ENCODE measurements around the gene SH3BP1. TPM values are rescaled to one million over a fixed set of nuclear protein-coding genes. Genes with fewer than 3 reads are reported as not detected.

Gene SH3BP1
- total and polyA plus RNA-seq, 2 of the 4 experiments (the other 2 are of a cell fraction) = 8.8 to 33.3 TPM

DNA sequence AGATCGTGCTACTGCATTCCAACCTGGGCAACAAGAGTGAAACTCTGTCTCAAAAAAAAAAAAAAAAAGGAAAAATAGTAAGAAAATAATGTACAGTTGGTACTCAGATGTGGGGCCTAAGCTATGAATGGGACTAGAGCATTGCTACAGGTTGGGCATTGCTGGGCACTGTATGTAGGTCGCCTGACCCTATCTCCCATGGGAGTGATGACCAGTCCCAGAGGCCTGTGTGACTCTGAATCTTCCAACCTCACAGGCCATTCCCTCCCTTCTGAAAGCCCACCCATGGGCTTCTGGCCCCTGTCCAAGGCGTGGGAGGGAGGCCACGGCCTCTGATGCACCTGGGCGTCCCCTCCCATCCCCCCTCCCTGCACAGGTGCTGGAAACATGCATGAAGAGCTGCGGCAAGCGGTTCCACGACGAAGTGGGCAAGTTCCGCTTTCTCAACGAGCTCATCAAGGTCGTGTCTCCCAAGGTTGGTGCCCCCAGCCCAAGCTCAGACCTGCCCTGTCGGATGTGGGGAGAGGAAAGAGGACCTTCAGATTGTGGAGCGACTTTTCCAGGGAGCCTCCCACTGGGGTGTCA, 21.3 kb upstream of the SH3BP1 start:
- no peak overlapping the region for H3K18ac ChIP-seq (ENCODE audit: low read depth, low read length)
- H3K4me2 ChIP-seq (ENCODE audit: low read depth, low read length) = no peak overlapping the region
- H2BK120ac ChIP-seq (ENCODE audit: low read depth, low read length) = no peak overlapping the region
- no peak overlapping the region for H4K91ac ChIP-seq (ENCODE audit: insufficient read depth, low read depth, low read length)
- DNase-seq (no peak), ATAC-seq (ENCODE audit: low read depth) (no peak)
- TF ChIP-seq RFX5 (IDR thresholded peaks at IDR 0.05; ENCODE audit: low read depth, low read length) (no peak), CEBPB (IDR thresholded peaks at IDR 0.05; ENCODE audit: low read depth, low read length) (no peak), MAZ (IDR thresholded peaks at IDR 0.05; ENCODE audit: borderline replicate concordance, low read depth, low read length) (no peak), RCOR1 (IDR thresholded peaks at IDR 0.05; ENCODE audit: insufficient replicate concordance, low read length) (no peak), CHD1 (IDR thresholded peaks at IDR 0.05; ENCODE audit: low read depth, low read length) (no peak), RAD21 (IDR thresholded peaks at IDR 0.05; ENCODE audit: low read length) (no peak), MXI1 (IDR thresholded peaks at IDR 0.05; ENCODE audit: borderline replicate concordance, low read depth, low read length) (no peak), BHLHE40 (IDR thresholded peaks at IDR 0.05; ENCODE audit: low read depth, low read length) (no peak), FOS (IDR thresholded peaks at IDR 0.05; ENCODE audit: low read depth, low read length) (no peak), MAFK (IDR thresholded peaks at IDR 0.05; ENCODE audit: low read depth, low read length) (no peak), NFE2L2 (IDR thresholded peaks at IDR 0.05; ENCODE audit: low read depth, low read length) (no peak), SMC3 (IDR thresholded peaks at IDR 0.05; ENCODE audit: low read depth, low read length) (no peak), POLR2A (IDR thresholded peaks at IDR 0.05; ENCODE audit: low read depth, low read length) (no peak)
- TF ChIP-seq, protein P1, sequence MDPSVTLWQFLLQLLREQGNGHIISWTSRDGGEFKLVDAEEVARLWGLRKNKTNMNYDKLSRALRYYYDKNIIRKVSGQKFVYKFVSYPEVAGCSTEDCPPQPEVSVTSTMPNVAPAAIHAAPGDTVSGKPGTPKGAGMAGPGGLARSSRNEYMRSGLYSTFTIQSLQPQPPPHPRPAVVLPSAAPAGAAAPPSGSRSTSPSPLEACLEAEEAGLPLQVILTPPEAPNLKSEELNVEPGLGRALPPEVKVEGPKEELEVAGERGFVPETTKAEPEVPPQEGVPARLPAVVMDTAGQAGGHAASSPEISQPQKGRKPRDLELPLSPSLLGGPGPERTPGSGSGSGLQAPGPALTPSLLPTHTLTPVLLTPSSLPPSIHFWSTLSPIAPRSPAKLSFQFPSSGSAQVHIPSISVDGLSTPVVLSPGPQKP (IDR thresholded peaks at IDR 0.05; ENCODE audit: borderline replicate concordance, low read depth, low read length) = no peak
- TF ChIP-seq, protein P2, sequence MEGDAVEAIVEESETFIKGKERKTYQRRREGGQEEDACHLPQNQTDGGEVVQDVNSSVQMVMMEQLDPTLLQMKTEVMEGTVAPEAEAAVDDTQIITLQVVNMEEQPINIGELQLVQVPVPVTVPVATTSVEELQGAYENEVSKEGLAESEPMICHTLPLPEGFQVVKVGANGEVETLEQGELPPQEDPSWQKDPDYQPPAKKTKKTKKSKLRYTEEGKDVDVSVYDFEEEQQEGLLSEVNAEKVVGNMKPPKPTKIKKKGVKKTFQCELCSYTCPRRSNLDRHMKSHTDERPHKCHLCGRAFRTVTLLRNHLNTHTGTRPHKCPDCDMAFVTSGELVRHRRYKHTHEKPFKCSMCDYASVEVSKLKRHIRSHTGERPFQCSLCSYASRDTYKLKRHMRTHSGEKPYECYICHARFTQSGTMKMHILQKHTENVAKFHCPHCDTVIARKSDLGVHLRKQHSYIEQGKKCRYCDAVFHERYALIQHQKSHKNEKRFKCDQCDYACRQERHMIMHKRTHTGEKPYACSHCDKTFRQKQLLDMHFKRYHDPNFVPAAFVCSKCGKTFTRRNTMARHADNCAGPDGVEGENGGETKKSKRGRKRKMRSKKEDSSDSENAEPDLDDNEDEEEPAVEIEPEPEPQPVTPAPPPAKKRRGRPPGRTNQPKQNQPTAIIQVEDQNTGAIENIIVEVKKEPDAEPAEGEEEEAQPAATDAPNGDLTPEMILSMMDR (conservative IDR thresholded peaks at IDR 0.05; ENCODE audit: low read depth, low read length) = no peak
- TF ChIP-seq, protein P3, sequence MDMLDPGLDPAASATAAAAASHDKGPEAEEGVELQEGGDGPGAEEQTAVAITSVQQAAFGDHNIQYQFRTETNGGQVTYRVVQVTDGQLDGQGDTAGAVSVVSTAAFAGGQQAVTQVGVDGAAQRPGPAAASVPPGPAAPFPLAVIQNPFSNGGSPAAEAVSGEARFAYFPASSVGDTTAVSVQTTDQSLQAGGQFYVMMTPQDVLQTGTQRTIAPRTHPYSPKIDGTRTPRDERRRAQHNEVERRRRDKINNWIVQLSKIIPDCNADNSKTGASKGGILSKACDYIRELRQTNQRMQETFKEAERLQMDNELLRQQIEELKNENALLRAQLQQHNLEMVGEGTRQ (IDR thresholded peaks at IDR 0.05; ENCODE audit: low read depth, low read length) = no peak
- no peak overlapping the region for H3K56ac ChIP-seq (ENCODE audit: extremely low read depth, insufficient read depth, low read length)
- peaks cover 4% of the 10 kb centered on the region; the same call in 1 of the 2 replicates for H3K9me1 ChIP-seq (ENCODE audit: insufficient read depth, low read length)
- H2BK20ac ChIP-seq (ENCODE audit: low read depth, low read length) = no peak overlapping the region
- in situ Hi-C loops (cut with MboI; ENCODE audit: low sequenced_read_pairs) = no loop called here
- no peak overlapping the region for H2BK5ac ChIP-seq (ENCODE audit: low read depth, low read length, poor library complexity, severe bottlenecking)
- dilution Hi-C loops (cut with HindIII; ENCODE audit: low sequenced_read_pairs, unreplicated experiment) = no loop called here
- H3K4ac ChIP-seq (ENCODE audit: low read depth, low read length) = no peak overlapping the region
- no peaks in the 10 kb centered on the region for H4K20me1 ChIP-seq (ENCODE audit: insufficient read depth, low read length)
- no peak overlapping the region for H3K9ac ChIP-seq (ENCODE audit: low read depth, low read length)
- H3K36me3 ChIP-seq (ENCODE audit: control insufficient read depth, insufficient read depth, low read length) = peaks cover 45% of the 10 kb centered on the region
- no peak overlapping the region for H4K5ac ChIP-seq (ENCODE audit: low read depth, low read length)
- H2AK9ac ChIP-seq (replicated peaks; ENCODE audit: low read depth, low read length, poor library complexity) = peak overlapping the region; percentile 55
- no peak overlapping the region for H3K27ac ChIP-seq (ENCODE audit: insufficient read depth, low read length)
- H3K9me3 ChIP-seq (ENCODE audit: control insufficient read depth, insufficient read depth, low read length) = no peaks in the 10 kb centered on the region
- POLR2A ChIA-PET (ENCODE audit: unreplicated experiment) = no interaction called here
- no peak overlapping the region for H4K8ac ChIP-seq (ENCODE audit: low read depth in 2 of 2, low read length in 2 of 2)
- CTCF ChIA-PET = no interaction called here
- TSS peak; percentile 66 for BruUV-seq (replicated peaks)
- WGBS, 2 experiments (ENCODE audit: extremely low coverage in 2 of 2, insufficient read length in 1 of 2) = 100% methylated on average over 1 of the region's 14 CpGs; no CpG with 5 or more reads in 1 of the 2 experiments
- H3K14ac ChIP-seq (replicated peaks; ENCODE audit: low read depth, low read length) = no peak overlapping the region
- peaks cover 0 to 20% of the 10 kb centered on the region in 2 experiments; a peak in 3 of 4 replicates for H3K79me1 ChIP-seq (ENCODE audit: low read depth in 1 of 2, low read length in 2 of 2)
- H3K27me3 ChIP-seq (ENCODE audit: control insufficient read depth, insufficient read depth, low read length) = no peaks in the 10 kb centered on the region
- H3K4me3 ChIP-seq (ENCODE audit: insufficient read depth, low read depth, low read length) = no peak overlapping the region
- H3K23ac ChIP-seq (ENCODE audit: low read depth, low read length) = no peak overlapping the region
- no peak overlapping the region for H2AK5ac ChIP-seq (ENCODE audit: low read depth, low read length)
- peaks cover 5% of the 10 kb centered on the region for H3K4me1 ChIP-seq (ENCODE audit: control insufficient read depth, insufficient read depth, low read length)
- H2AFZ ChIP-seq (replicated peaks; ENCODE audit: low read length, poor library complexity) = no peak overlapping the region
- intact Hi-C loops (cut with micrococcal nuclease) = no loop called here
- H2BK15ac ChIP-seq (ENCODE audit: low read depth, low read length) = no peak overlapping the region

All from IMR-90 (cell line).